22Rv1 (cell line): ENCODE measurements around the gene CDC73.

Experiments used
- CTCF ChIP-seq: fragments of 450-650 bp; IDR thresholded peaks from 2 replicates; pipeline ENCODE4 v1.5.1; 2017; ENCODE audit warnings: mild to moderate bottlenecking
- ZFX ChIP-seq: fragments of 450-650 bp; IDR thresholded peaks from 2 replicates; pipeline ENCODE4 v1.6.1; 2017; ENCODE audit warnings: antibody characterized with exemption, borderline replicate concordance

DNA sequence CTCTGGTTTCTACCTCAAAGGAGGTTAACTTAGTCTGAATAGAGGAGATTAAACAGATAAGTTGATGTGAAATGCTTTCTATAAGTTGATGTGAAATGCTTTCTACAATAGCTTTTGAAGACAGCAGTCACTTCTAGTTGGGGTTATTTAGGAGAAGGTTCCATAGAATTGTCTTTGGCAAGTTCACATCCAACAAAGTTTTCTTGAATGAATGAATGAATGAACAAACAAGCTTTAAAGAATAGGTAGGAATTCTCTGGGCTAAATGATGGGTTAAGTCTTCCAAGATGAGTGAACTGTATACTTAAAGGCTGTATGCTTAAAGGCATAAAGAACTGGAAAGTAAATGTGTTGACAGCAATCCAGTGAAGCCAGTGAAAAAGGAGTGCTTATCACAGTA lies 1.9 kb downstream of the CDC73 start:
- TF ChIP-seq CTCF = no peak
- TF ChIP-seq ZFX = no peak
